CD14-positive monocyte (primary cell): ENCODE results near the gene MOGAT3. TPM values are rescaled to one million over a fixed set of nuclear protein-coding genes. Genes with fewer than 3 reads are reported as not detected.

Experiments
- DNase-seq, 3 donors: peaks; one replicate each; pipeline ENCODE4 v3.0.0-alpha.2; 2011 to 2022
- H2AFZ ChIP-seq: 2 replicates; pipeline ENCODE4 v1.6.0; 2012; ENCODE audit warnings: mild to moderate bottlenecking, low read depth, low read length, inconsistent platforms; ENCODE audit not compliant: insufficient read depth, poor library complexity, severe bottlenecking
- H3K27ac ChIP-seq, 2 donors: 1 replicate in 1 of 2; 2 replicates in 1 of 2; pipeline ENCODE4 v1.5.1; 2012 to 2013; ENCODE audit warnings: low read length in 2 of 2, control low read depth in 1 of 2, inconsistent platforms in 1 of 2, low read depth in 1 of 2, mild to moderate bottlenecking in 1 of 2
- H3K27me3 ChIP-seq, 2 donors: one replicate each; pipeline versions ENCODE4 v1.6.0 to v1.6.1; 2011 to 2013; ENCODE audit warnings: low read length in 2 of 2; ENCODE audit not compliant: control insufficient read depth in 2 of 2, insufficient read depth in 2 of 2
- H3K36me3 ChIP-seq, 2 donors: replicated peaks in 1 of 2; 1 replicate in 1 of 2; 2 replicates in 1 of 2; pipeline versions ENCODE4 v1.5.1 to v1.6.1; 2012 to 2013; ENCODE audit warnings: low read length in 2 of 2, control low read depth in 1 of 2, inconsistent platforms in 1 of 2, mild to moderate bottlenecking in 1 of 2; ENCODE audit not compliant: insufficient read depth in 2 of 2, control insufficient read depth in 1 of 2
- H3K4me1 ChIP-seq, 2 donors: 1 replicate in 1 of 2; 2 replicates in 1 of 2; pipeline versions ENCODE4 v1.5.1 to v1.6.1; 2012 to 2013; ENCODE audit warnings: low read length in 2 of 2, control low read depth in 1 of 2, inconsistent platforms in 1 of 2, mild to moderate bottlenecking in 1 of 2, moderate library complexity in 1 of 2; ENCODE audit not compliant: insufficient read depth in 2 of 2, control insufficient read depth in 1 of 2
- H3K4me2 ChIP-seq: replicated peaks from 2 replicates; pipeline ENCODE3; 2012; ENCODE audit warnings: low read length, moderate library complexity, mild to moderate bottlenecking; ENCODE audit not compliant: poor library complexity, severe bottlenecking; ENCODE audit errors: extremely low read depth
- H3K4me3 ChIP-seq, 3 experiments: fragments of 200-600 bp in 1 of 3; sonication (generic) in 1 of 3; replicated peaks in 1 of 3; 1 replicate in 2 of 3; 2 replicates in 1 of 3; pipeline ENCODE4 v1.5.1; 2011 to 2013; ENCODE audit warnings: low read length in 3 of 3, mild to moderate bottlenecking in 3 of 3, control low read depth in 2 of 3, low read depth in 2 of 3, inconsistent platforms in 1 of 3, moderate library complexity in 1 of 3
- H3K79me2 ChIP-seq: 2 replicates; pipeline ENCODE4 v1.6.0; 2012; ENCODE audit warnings: mild to moderate bottlenecking, control low read depth, inconsistent platforms, low read length, moderate library complexity; ENCODE audit not compliant: insufficient read depth
- H3K9ac ChIP-seq: 2 replicates; pipeline ENCODE4 v1.6.0; 2017; ENCODE audit warnings: low read length, mild to moderate bottlenecking; ENCODE audit not compliant: insufficient read depth, poor library complexity, severe bottlenecking
- H3K9me3 ChIP-seq, 2 donors: replicated peaks in 1 of 2; 1 replicate in 1 of 2; 2 replicates in 1 of 2; pipeline versions ENCODE4 v1.5.1 to v1.6.1; 2012 to 2013; ENCODE audit warnings: low read length in 2 of 2, control low read depth in 1 of 2; ENCODE audit not compliant: control insufficient read depth in 1 of 2, insufficient read depth in 1 of 2
- H4K20me1 ChIP-seq: 2 replicates; pipeline ENCODE4 v1.6.0; 2012; ENCODE audit warnings: mild to moderate bottlenecking, low read length, control low read depth, moderate library complexity; ENCODE audit not compliant: insufficient read depth
- H3K27ac Mint-ChIP-seq, 7 donors: one replicate each; pipeline ENCODE4 v1.8.0; 2020; ENCODE audit warnings: mild to moderate bottlenecking in 7 of 7, mixed read lengths in 7 of 7, moderate library complexity in 6 of 7, inconsistent platforms in 2 of 7
- H3K27me3 Mint-ChIP-seq, 3 donors: one replicate each; pipeline ENCODE4 v1.8.0; 2021 to 2022; ENCODE audit warnings: low read depth in 3 of 3, mild to moderate bottlenecking in 3 of 3, mixed read lengths in 3 of 3, moderate library complexity in 3 of 3, inconsistent platforms in 1 of 3
- H3K36me3 Mint-ChIP-seq, 2 donors: one replicate each; pipeline ENCODE4 v1.8.0; 2020; ENCODE audit warnings: mixed read lengths in 2 of 2, inconsistent platforms in 1 of 2, mild to moderate bottlenecking in 1 of 2
- H3K4me1 Mint-ChIP-seq: one replicate; pipeline ENCODE4 v1.8.0; 2020; ENCODE audit warnings: mild to moderate bottlenecking, mixed read lengths
- H3K4me3 Mint-ChIP-seq, 2 donors: one replicate each; pipeline ENCODE4 v1.8.0; 2020; ENCODE audit warnings: mild to moderate bottlenecking in 2 of 2, mixed read lengths in 2 of 2, moderate library complexity in 1 of 2
- H3K9me3 Mint-ChIP-seq, 7 donors: one replicate each; pipeline ENCODE4 v1.8.0; 2020 to 2022; ENCODE audit warnings: mixed read lengths in 7 of 7, mild to moderate bottlenecking in 6 of 7, moderate library complexity in 6 of 7, inconsistent platforms in 2 of 7
- WGBS: methylation state at CpG from one replicate; pipeline ENCODE4 v1.1.5; 2013; ENCODE audit warnings: missing lambda C conversion rate; ENCODE audit not compliant: insufficient coverage; 5-methylcytosine and 5-hydroxymethylcytosine counted together
- intact Hi-C, 2 donors: fragments of 100-400 bp; cut with micrococcal nuclease; formaldehyde crosslinking; loops; one replicate each; pipeline versions ENCODE4 v1.15.0 to v1.15.1; 2023
- polyA plus RNA-seq, 3 donors: library from polyadenylated mRNA; depleted of rRNA in 1 of 3; unstranded in 2 of 3; stranded (reverse) in 1 of 3; fragments of 300-500 nt in 2 of 3; fragments of >200 nt in 1 of 3; fragmentation: Illumina TruSeq in 2 of 3; gene quantifications; 1 replicate in 2 of 3; 2 replicates in 1 of 3; pipeline ENCODE4 v1.2.3, GENCODE V29; 2012 to 2021
- TF ChIP-seq, protein P1 (sequence below): fragments of 200-600 bp; IDR thresholded peaks from one replicate; pipeline ENCODE4 v1.8.0; 2022; ENCODE audit warnings: antibody characterized with exemption, mild to moderate bottlenecking

The MOGAT3 gene
- polyA plus RNA-seq, 3 donors, result not detected

- H4K20me1 ChIP-seq, result no peaks in the 10 kb centered on the region
- H3K4me1 ChIP-seq, result peaks cover 12 to 14% of the 10 kb centered on the region in 2 donors
- H3K9ac ChIP-seq, result no peak overlapping the region
- Mint-ChIP-seq H3K36me3 (peaks cover 56 to 83% of the 10 kb centered on the region in 2 donors), H3K4me1 (peaks cover 7% of the 10 kb centered on the region), H3K4me3 (no peak overlapping the region), H3K27ac (peak overlapping the region in 1 of 7 donors; percentile 5), H3K27me3 (peaks cover under 1 to 3% (median 3%) of the 10 kb centered on the region in 3 donors), H3K9me3 (no peaks in the 10 kb centered on the region)
- no peaks in the 10 kb centered on the region for H3K27me3 ChIP-seq
- no peak overlapping the region for H2AFZ ChIP-seq
- TF ChIP-seq, protein P1, sequence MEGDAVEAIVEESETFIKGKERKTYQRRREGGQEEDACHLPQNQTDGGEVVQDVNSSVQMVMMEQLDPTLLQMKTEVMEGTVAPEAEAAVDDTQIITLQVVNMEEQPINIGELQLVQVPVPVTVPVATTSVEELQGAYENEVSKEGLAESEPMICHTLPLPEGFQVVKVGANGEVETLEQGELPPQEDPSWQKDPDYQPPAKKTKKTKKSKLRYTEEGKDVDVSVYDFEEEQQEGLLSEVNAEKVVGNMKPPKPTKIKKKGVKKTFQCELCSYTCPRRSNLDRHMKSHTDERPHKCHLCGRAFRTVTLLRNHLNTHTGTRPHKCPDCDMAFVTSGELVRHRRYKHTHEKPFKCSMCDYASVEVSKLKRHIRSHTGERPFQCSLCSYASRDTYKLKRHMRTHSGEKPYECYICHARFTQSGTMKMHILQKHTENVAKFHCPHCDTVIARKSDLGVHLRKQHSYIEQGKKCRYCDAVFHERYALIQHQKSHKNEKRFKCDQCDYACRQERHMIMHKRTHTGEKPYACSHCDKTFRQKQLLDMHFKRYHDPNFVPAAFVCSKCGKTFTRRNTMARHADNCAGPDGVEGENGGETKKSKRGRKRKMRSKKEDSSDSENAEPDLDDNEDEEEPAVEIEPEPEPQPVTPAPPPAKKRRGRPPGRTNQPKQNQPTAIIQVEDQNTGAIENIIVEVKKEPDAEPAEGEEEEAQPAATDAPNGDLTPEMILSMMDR, result no peak
- 98% methylated on average over 9 of the region's 14 CpGs for whole genome bisulfite sequencing
- no peak overlapping the region for H3K4me3 ChIP-seq
- H3K9me3 ChIP-seq, result no peaks in the 10 kb centered on the region
- intact Hi-C loops, result no loop called here
- no peak overlapping the region for H3K4me2 ChIP-seq
- no peak overlapping the region for H3K27ac ChIP-seq
- no peaks in the 10 kb centered on the region for H3K79me2 ChIP-seq
- peaks cover 68 to 74% of the 10 kb centered on the region in 2 donors for H3K36me3 ChIP-seq
- DNase-seq, result no peak
Observed at GRCh38 chr7:101208794-101209193, 8.0 kb upstream of the MOGAT3 start.

DNA sequence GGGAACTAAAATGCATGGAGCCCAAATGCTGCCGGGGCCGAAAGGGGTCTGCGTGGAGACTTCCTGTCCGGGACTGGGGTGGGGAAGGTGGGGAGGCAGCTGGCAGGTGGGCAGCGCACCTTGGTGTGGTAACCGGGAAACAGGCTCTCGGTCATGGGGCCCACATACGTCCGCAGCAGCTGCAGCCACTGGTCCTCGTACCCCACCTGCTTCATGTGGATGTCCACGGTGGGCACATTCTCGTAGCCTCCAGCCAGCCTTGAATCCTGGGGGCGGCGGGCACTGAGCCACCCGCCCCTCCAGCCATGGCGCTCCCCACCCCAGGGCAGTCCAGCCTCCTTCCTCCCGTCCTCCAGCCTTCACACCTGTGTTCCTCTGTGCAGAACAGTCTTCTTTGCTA, 6.6 kb upstream of the MOGAT3 start:
- Histone ChIP-seq H3K36me3 (peaks cover 58 to 61% of the 10 kb centered on the region in 2 donors), H3K79me2 (no peaks in the 10 kb centered on the region), H3K9ac (no peak overlapping the region), H3K4me1 (peaks cover 19 to 23% of the 10 kb centered on the region in 2 donors), H3K9me3 (no peaks in the 10 kb centered on the region), H3K27me3 (peaks cover under 1 to 10% of the 10 kb centered on the region in 2 donors), H3K27ac (no peak overlapping the region), H2AFZ (no peak overlapping the region), H4K20me1 (no peaks in the 10 kb centered on the region), H3K4me3 (no peak overlapping the region), H3K4me2 (no peak overlapping the region)
- Mint-ChIP-seq H3K27ac (no peak overlapping the region), H3K36me3 (peaks cover 52 to 77% of the 10 kb centered on the region in 2 donors), H3K9me3 (no peaks in the 10 kb centered on the region), H3K4me3 (no peak overlapping the region), H3K27me3 (peaks cover 12 to 13% (median 13%) of the 10 kb centered on the region in 3 donors), H3K4me1 (peaks cover 18% of the 10 kb centered on the region)
- no peak for DNase-seq
- WGBS, result 95% methylated on average over 16 of the region's 17 CpGs
- TF ChIP-seq, protein P1, result no peak
- intact Hi-C loops, result no loop called here
